OCI-LY3 (cell line): Measurements from ENCODE around the gene SERPINB8.
"Not testable (repeated sequence)": the region's sequence is repeated elsewhere in the genome, so short reads cannot be mapped to it uniquely, and the experiment has no call there.

Experiments
- H2AFZ ChIP-seq: fragments of 200-600, 300-600 bp; shearing (Covaris generic); 2 replicates; pipeline ENCODE4 v1.6.0; 2014; ENCODE audit warnings: antibody characterized with exemption, low read depth, low read length
- H3K27ac ChIP-seq: fragments of 200-600, 300-600 bp; sonication (generic); 2 replicates; pipeline ENCODE4 v1.5.1; 2014; ENCODE audit warnings: mild to moderate bottlenecking, low read length, moderate library complexity, mixed read lengths
- H3K27me3 ChIP-seq: fragments of 200-600, 300-600 bp; sonication (generic); 2 replicates; pipeline ENCODE4 v1.6.1; 2014; ENCODE audit warnings: low read depth, low read length, mixed read lengths
- H3K36me3 ChIP-seq: fragments of 200-600, 300-600 bp; sonication (generic); replicated peaks from 2 replicates; pipeline ENCODE3; 2014; ENCODE audit warnings: low read depth, low read length, mixed read lengths
- H3K4me1 ChIP-seq: fragments of 300-600, 200-600 bp; sonication (generic); 2 replicates; pipeline ENCODE4 v1.6.1; 2014; ENCODE audit warnings: low read length, mixed read lengths
- H3K4me2 ChIP-seq: fragments of 200-600, 300-600 bp; sonication (generic); 2 replicates; pipeline ENCODE4 v1.6.1; 2014; ENCODE audit warnings: low read length, mixed read lengths
- H3K4me3 ChIP-seq: fragments of 300-600, 200-600 bp; sonication (generic); 2 replicates; pipeline ENCODE4 v1.5.1; 2014; ENCODE audit warnings: antibody characterized with exemption, mild to moderate bottlenecking, low read length, moderate library complexity
- H3K79me2 ChIP-seq: fragments of 300-600, 200-600 bp; shearing (Covaris generic); 2 replicates; pipeline ENCODE4 v1.6.1; 2014; ENCODE audit warnings: mild to moderate bottlenecking, low read length, mixed read lengths
- H3K9ac ChIP-seq: fragments of 300-600, 200-600 bp; shearing (Covaris generic); 2 replicates; pipeline ENCODE4 v1.6.0; 2014; ENCODE audit warnings: mild to moderate bottlenecking, low read length, moderate library complexity
- H3K9me3 ChIP-seq: fragments of 200-600, 300-600 bp; shearing (Covaris generic); 2 replicates; pipeline ENCODE4 v1.6.1; 2014; ENCODE audit warnings: low read length, mixed read lengths; ENCODE audit not compliant: insufficient read depth
- H4K20me1 ChIP-seq: fragments of 200-600, 300-600 bp; sonication (generic); 2 replicates; pipeline ENCODE4 v1.6.1; 2016; ENCODE audit warnings: low read length, mixed read lengths; ENCODE audit not compliant: insufficient read depth
- CTCF ChIP-seq: fragments of 200-600, 300-600 bp; sonication (generic); IDR thresholded peaks from 2 replicates; pipeline ENCODE4 v1.5.1; 2014; ENCODE audit warnings: antibody characterized with exemption, low read length, low read depth
- EZH2phosphoT487 ChIP-seq: fragments of 200-600 bp; shearing (Covaris generic); IDR thresholded peaks from 2 replicates; pipeline ENCODE4 v1.6.1; 2018; ENCODE audit warnings: antibody characterized with exemption, mixed run types, low read depth

SERPINB8 gene, protein sequence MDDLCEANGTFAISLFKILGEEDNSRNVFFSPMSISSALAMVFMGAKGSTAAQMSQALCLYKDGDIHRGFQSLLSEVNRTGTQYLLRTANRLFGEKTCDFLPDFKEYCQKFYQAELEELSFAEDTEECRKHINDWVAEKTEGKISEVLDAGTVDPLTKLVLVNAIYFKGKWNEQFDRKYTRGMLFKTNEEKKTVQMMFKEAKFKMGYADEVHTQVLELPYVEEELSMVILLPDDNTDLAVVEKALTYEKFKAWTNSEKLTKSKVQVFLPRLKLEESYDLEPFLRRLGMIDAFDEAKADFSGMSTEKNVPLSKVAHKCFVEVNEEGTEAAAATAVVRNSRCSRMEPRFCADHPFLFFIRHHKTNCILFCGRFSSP

GRCh38 chr18:63969942-63970808 lies at the start of gene SERPINB8:
TSS of gene SERPINB8 (plus strand) at chr18:63970081. CDS start at chr18:63978309, 8,228 bp downstream.
- H3K9ac ChIP-seq = peak within 1 kb of the TSS; percentile 83
- H3K4me2 ChIP-seq = peak within 1 kb of the TSS; percentile 88
- H3K27ac ChIP-seq = peak within 1 kb of the TSS; percentile 60
- peaks cover 40% of the 10 kb centered on the region for H3K4me1 ChIP-seq
- H3K4me3 ChIP-seq = peak within 1 kb of the TSS; percentile 80
- no peaks in the 10 kb centered on the region for H4K20me1 ChIP-seq
- no peaks in the 10 kb centered on the region for H3K36me3 ChIP-seq
- H3K79me2 ChIP-seq = peaks cover 11% of the 10 kb centered on the region; the same call in 1 of the 2 replicates
- H2AFZ ChIP-seq = peak within 1 kb of the TSS; percentile 89
- peaks cover 14% of the 10 kb centered on the region for H3K27me3 ChIP-seq
- H3K9me3 ChIP-seq = no peaks in the 10 kb centered on the region
- TF ChIP-seq CTCF = no peak
- no peak for TF ChIP-seq EZH2phosphoT487

- Histone ChIP-seq H3K4me3 (no peak overlapping the region), H3K27me3 (no peaks in the 10 kb centered on the region), H3K79me2 (no peaks in the 10 kb centered on the region), H3K9ac (no peak overlapping the region), H3K4me1 (no peaks in the 10 kb centered on the region), H3K4me2 (no peak overlapping the region), H3K9me3 (no peaks in the 10 kb centered on the region), H2AFZ (0 out of 2 replicates have a peak overlapping the region, but pooled peaks have one; percentile 7), H3K27ac (no peak overlapping the region), H3K36me3 (no peaks in the 10 kb centered on the region), H4K20me1 (no peaks in the 10 kb centered on the region)
- no peak for TF ChIP-seq EZH2phosphoT487
- TF ChIP-seq CTCF = no peak
Measured at GRCh38 chr18:63922049-63922448, 47.8 kb upstream of the SERPINB8 start.

DNA sequence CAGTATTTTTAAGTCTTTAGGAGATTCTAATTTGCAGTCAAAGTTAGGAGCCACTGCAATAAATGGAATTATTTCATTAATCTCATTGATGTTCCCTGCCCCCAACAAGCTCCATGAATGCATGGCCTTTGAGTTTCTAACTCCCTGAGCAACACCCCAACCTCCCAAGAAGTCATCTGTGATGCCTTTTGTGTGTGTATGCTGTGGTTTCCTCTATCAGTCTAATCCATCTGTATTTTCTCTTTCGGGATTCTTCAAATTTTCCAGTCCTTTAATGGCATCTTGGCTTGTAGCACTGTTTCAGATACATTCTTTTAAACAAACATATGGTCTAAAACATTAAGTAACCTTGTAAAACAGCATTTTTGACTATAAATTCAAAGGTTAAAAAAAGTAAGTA lies 45.3 kb upstream of the SERPINB8 start:
- no peaks in the 10 kb centered on the region for H3K4me1 ChIP-seq
- H3K79me2 ChIP-seq = no peaks in the 10 kb centered on the region
- H3K27ac ChIP-seq = no peak overlapping the region
- no peak overlapping the region for H3K9ac ChIP-seq
- no peaks in the 10 kb centered on the region for H3K36me3 ChIP-seq
- no peaks in the 10 kb centered on the region for H3K27me3 ChIP-seq
- H3K4me3 ChIP-seq = no peak overlapping the region
- no peaks in the 10 kb centered on the region for H4K20me1 ChIP-seq
- no peak overlapping the region for H3K4me2 ChIP-seq
- no peaks in the 10 kb centered on the region for H3K9me3 ChIP-seq
- H2AFZ ChIP-seq = no peak overlapping the region
- TF ChIP-seq CTCF = no peak
- no peak for TF ChIP-seq EZH2phosphoT487

- Histone ChIP-seq H2AFZ (no peak overlapping the region), H3K27me3 (no peaks in the 10 kb centered on the region), H3K9ac (no peak overlapping the region), H3K4me2 (no peak overlapping the region), H3K27ac (no peak overlapping the region), H3K4me1 (no peaks in the 10 kb centered on the region), H3K4me3 (no peak overlapping the region), H3K79me2 (no peaks in the 10 kb centered on the region), H3K36me3 (no peaks in the 10 kb centered on the region), H3K9me3 (no peaks in the 10 kb centered on the region), H4K20me1 (no peaks in the 10 kb centered on the region)
- TF ChIP-seq EZH2phosphoT487 (no peak), CTCF (no peak)
Measured at GRCh38 chr18:63928331-63928730, 41.5 kb upstream of the SERPINB8 start.

GRCh38 chr18:63929369-63929768 lies 40.5 kb upstream of the SERPINB8 start:
- H3K79me2 ChIP-seq, H3K36me3 ChIP-seq, H3K4me1 ChIP-seq, H3K9ac ChIP-seq, H2AFZ ChIP-seq, H4K20me1 ChIP-seq, H3K27ac ChIP-seq, H3K27me3 ChIP-seq, H3K4me3 ChIP-seq, H3K9me3 ChIP-seq, H3K4me2 ChIP-seq: not testable (repeated sequence)
